AG09319 (cell line): Measurements from ENCODE around the gene NUDT13.
"Not testable (repeated sequence)": the region's sequence is repeated elsewhere in the genome, so short reads cannot be mapped to it uniquely, and the experiment has no call there.

ENCODE experiments used
- DNase-seq: peaks from one replicate; pipeline ENCODE4 v3.0.0-alpha.2; 2010; ENCODE audit warnings: low read depth; ENCODE audit errors: extremely low read depth
- TF ChIP-seq, protein P1 (sequence below): IDR thresholded peaks from 2 replicates; pipeline ENCODE4 v1.5.1; 2011; ENCODE audit warnings: low read depth, mild to moderate bottlenecking, inconsistent platforms, low read length, moderate library complexity

The NUDT13 gene

DNA sequence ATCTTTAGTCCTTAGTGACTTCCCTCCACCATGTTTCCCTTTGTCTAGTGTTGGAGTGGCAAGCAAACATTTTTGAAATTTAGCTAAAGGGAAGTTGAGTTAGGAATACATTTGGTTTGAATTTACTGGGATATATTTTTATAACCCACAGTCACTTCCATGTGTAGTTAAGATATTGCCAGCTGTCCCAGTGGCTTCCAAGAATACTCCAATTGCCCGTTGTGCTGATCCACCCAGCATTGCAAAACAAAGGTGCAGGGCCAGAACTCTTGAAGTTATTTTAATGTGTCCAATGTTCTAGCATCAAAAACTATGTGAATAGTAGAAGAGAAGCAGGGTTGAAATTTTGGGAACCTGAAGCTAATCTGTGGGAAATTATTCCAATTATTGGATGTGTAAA lies 11.1 kb upstream of the NUDT13 start:
- TF ChIP-seq, protein P1, sequence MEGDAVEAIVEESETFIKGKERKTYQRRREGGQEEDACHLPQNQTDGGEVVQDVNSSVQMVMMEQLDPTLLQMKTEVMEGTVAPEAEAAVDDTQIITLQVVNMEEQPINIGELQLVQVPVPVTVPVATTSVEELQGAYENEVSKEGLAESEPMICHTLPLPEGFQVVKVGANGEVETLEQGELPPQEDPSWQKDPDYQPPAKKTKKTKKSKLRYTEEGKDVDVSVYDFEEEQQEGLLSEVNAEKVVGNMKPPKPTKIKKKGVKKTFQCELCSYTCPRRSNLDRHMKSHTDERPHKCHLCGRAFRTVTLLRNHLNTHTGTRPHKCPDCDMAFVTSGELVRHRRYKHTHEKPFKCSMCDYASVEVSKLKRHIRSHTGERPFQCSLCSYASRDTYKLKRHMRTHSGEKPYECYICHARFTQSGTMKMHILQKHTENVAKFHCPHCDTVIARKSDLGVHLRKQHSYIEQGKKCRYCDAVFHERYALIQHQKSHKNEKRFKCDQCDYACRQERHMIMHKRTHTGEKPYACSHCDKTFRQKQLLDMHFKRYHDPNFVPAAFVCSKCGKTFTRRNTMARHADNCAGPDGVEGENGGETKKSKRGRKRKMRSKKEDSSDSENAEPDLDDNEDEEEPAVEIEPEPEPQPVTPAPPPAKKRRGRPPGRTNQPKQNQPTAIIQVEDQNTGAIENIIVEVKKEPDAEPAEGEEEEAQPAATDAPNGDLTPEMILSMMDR, result no peak
- DNase-seq, result no peak

DNA sequence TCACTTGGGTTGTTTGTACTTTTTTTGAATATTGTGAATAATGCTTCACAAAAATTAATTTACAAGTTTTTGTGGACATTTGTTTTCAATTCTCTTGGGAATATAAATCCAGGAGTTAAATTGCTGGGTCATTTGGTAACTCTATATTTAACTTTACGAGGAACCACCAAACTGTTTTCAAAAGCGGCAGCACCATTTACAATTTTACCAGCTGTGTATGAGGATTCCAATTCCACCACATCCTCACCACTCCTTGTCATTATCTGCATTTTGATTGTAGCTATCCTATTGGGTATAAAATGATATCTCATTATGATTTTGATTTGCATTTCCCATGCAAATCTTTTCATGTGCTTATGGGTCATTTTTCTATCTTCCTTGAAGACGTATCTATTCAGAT lies 4.0 kb upstream of the NUDT13 start:
- DNase-seq, result no peak

DNA sequence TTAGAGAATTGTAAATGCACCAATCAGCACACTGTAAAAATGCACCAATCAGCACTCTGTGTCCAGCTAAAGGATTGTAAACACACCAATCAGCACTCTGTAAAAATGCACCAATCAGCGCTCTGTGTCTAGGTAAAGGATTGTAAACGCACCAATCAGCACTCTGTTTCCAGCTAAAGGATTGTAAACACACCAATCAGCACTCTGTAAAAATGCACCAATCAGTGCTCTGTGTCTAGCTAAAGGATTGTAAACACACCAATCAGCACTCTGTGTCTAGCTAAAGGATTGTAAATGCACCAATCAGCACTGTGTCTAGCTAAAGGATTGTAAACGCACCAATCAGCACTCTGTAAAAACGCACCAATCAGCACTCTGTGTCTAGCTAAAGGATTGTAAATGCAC lies 1.0 kb upstream of the NUDT13 start:
- not testable (repeated sequence) for DNase-seq

More for the DNA sequence above, 4.0 kb upstream of the NUDT13 start:
- TF ChIP-seq, protein P1, result no peak

DNA sequence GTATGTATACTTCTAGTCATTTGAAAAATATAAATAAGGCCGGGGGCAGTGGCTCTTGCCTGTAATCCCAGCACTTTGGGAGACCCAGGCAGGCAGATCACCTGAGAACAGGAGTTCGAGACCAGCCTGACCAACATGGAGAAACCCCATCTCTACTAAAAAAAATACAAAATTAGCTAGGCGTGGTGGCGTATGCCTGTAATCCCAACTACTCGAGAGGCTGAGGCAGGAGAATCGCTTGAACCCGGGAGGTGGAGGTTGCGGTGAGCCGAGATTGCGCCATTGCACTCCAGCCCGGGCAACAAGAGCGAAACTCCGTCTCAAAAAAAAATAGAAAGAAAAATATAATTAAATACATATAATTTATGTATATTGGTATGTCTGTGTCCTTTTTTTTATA lies 1.8 kb downstream of the NUDT13 start:
- not testable (repeated sequence) for DNase-seq

DNA sequence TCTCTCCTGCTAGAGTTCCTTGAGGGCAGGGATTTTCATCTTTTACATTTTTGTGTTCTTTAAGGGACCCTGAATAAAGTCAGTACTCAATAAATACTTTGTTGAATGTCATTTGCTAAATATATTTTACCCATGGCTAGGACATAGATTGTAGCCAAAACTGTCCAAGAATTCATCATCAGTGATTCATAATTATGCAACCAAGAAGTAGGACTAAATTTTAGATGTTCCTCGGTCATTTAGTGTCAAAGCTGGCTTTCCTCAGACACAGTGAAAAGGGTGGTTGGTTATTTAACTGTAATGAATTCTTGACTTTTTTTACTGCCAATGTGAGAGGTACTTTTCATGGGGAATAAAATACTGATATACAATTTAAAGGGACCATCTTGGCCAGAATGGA lies 3.3 kb downstream of the NUDT13 start:
- DNase-seq, result no peak

DNA sequence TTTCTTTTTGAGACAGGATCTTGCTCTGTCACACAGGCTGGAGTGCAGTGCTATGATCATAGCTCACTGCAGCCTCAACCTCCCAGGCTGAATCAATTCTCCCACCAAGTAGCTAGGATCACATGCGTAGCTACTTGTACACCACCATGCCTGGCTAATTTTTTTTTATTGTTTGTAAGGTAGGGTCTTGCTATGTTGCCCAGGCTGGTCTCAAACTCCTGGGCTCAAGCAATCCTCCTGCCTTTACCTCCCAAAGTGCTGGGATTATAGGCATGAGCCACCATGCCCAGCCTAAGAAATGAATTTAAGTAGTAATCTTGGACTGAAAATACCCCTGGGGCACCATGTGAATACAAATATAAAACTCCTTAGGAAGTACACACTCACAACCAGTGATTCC lies 5.8 kb downstream of the NUDT13 start:
- TF ChIP-seq, protein P1, result no peak
- DNase-seq, result no peak

More for the DNA sequence above, 3.3 kb downstream of the NUDT13 start:
- TF ChIP-seq, protein P1, result no peak

DNA sequence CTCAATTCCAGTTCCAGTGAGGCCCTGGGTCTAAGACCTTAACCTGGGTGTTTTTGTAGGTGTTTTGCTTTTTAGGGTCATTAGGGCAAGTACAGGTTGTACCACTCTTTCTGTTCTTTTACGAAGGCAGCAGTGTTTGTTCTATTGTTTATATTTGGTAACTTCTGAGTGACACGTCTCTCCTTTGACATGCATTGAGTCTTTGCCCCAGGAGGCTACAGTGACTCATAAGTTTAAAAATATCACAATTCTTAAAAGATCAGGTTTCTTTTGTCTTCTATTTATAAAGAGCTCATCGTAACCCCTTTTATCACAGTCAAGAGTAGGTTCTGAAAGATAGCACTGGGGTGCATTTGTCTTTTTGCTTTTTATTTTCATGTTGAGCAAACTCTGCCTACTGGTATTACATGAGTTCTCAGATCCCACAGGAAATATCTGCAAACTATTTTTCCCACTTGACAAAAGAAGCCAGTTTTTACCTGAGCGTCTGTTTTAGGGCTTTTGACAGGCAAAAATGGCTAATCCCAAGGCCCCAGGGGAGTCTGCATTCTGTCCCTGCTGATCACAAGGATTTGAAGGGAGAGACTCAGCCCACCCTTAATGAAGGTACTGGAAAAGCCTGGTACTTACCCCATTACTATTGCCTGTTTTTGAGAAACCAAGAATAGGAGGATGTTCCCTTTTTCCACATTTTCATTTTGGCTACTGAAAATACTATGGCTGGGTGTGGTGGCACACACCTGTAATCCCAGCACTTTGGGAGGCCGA lies 7.9 kb downstream of the NUDT13 start:
- DNase-seq, result no peak
- TF ChIP-seq, protein P1, result no peak

DNA sequence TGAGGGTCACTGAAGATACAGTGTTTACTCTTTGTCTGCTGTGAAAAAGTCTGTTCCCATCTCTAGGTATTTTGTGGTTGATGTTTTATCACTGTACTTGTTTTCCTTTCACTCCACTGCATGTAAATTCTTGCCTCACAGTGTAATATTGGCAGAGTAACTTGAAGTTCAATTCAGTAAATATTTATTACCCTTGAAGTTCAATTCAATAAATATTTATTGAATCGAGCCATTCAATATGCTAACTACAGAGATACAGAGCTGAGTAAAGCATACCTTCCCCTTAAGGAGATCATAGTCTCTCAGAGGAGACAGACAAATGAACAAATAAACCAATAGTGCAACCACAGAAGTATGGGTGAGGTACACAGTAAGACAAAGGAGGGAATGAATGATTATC lies 9.2 kb downstream of the NUDT13 start:
- TF ChIP-seq, protein P1, result no peak

More for the DNA sequence above, 9.2 kb downstream of the NUDT13 start:
- no peak for DNase-seq
